Measurements from ENCODE around the gene STRADB. TPM values are rescaled to one million over a fixed set of nuclear protein-coding genes. Genes with fewer than 3 reads are reported as not detected.

Gene STRADB
- total RNA-seq: 34.5 and 37.3 TPM in 2 replicates

GRCh38 chr2:201451292-201452057 lies at the start of gene STRADB, which contains the start of gene TRAK2:
STRADB (plus strand) TSS chr2:201451740; CDS start chr2:201454841, 3,101 bp downstream.
TRAK2 (minus strand) TSS chr2:201451458; CDS start chr2:201420507, 30,951 bp downstream.

Other genes starting within 250 kb of the STRADB start
- 8.8 and 9.6 TPM in 2 replicates for gene CASP8, start 191.2 kb upstream of the STRADB start, total RNA-seq
- 1.4 TPM in 1 of 2 replicates, not detected in the other for gene FLACC1, start 94.4 kb upstream of the STRADB start, total RNA-seq
- gene TRAK2, start 282 bp upstream of the STRADB start, total RNA-seq: 26.0 and 37.1 TPM in 2 replicates
- 35.0 and 42.1 TPM in 2 replicates for gene TMEM237, start 191.8 kb downstream of the STRADB start, total RNA-seq
- 0.97 and 1.3 TPM in 2 replicates for gene MPP4, start 246.9 kb downstream of the STRADB start, total RNA-seq

Measured in cardiac atrium fibroblast (primary cell).